ENCODE results near the gene MAB21L3.

MAB21L3 gene

GRCh38 chr1:116161390-116161789 lies 50.2 kb downstream of the MAB21L3 start:
- H3K36me3 ChIP-seq (replicated peaks; ENCODE audit: insufficient read depth, low read length) = no peaks in the 10 kb centered on the region
- TF ChIP-seq CTCF (IDR thresholded peaks at IDR 0.05; ENCODE audit: low read length) (no peak), EZH2 (optimal IDR thresholded peaks at IDR 0.05; ENCODE audit: low read depth, low read length) (no peak), EZH2phosphoT487 (IDR thresholded peaks at IDR 0.05; ENCODE audit: low read length) (no peak)
- no peak overlapping the region for H2AFZ ChIP-seq (ENCODE audit: low read length)
- H3K27ac ChIP-seq (ENCODE audit: low read length) = no peak overlapping the region
- no peaks in the 10 kb centered on the region for H3K9me3 ChIP-seq (replicated peaks; ENCODE audit: insufficient read depth, low read length)
- H3K4me1 ChIP-seq (ENCODE audit: low read length) = no peaks in the 10 kb centered on the region
- no peaks in the 10 kb centered on the region for H3K9me2 ChIP-seq (replicated peaks; ENCODE audit: insufficient read depth, low read length)
- no peak overlapping the region for H3K9ac ChIP-seq (ENCODE audit: low read length)
- DNase-seq = no peak
- no peaks in the 10 kb centered on the region for H3F3A ChIP-seq (ENCODE audit: insufficient read depth, low read length)
- H3K4me3 ChIP-seq (ENCODE audit: low read length) = no peak overlapping the region
- H4K20me1 ChIP-seq (ENCODE audit: insufficient read depth, low read length) = no peaks in the 10 kb centered on the region
- H3K4me2 ChIP-seq (ENCODE audit: low read depth, low read length) = no peak overlapping the region
- H3K79me2 ChIP-seq (ENCODE audit: low read length) = no peaks in the 10 kb centered on the region
- no peaks in the 10 kb centered on the region for H3K27me3 ChIP-seq (replicated peaks; ENCODE audit: insufficient read depth, low read length)

GRCh38 chr1:116161877-116162390 lies 50.7 kb downstream of the MAB21L3 start:
- Histone ChIP-seq H3F3A (ENCODE audit: insufficient read depth, low read length) (no peaks in the 10 kb centered on the region), H3K4me1 (ENCODE audit: low read length) (no peaks in the 10 kb centered on the region), H3K4me3 (ENCODE audit: low read length) (no peak overlapping the region), H3K9me3 (replicated peaks; ENCODE audit: insufficient read depth, low read length) (no peaks in the 10 kb centered on the region), H3K36me3 (replicated peaks; ENCODE audit: insufficient read depth, low read length) (no peaks in the 10 kb centered on the region), H2AFZ (ENCODE audit: low read length) (no peak overlapping the region), H4K20me1 (ENCODE audit: insufficient read depth, low read length) (no peaks in the 10 kb centered on the region), H3K4me2 (ENCODE audit: low read depth, low read length) (no peak overlapping the region), H3K27ac (ENCODE audit: low read length) (no peak overlapping the region), H3K9me2 (replicated peaks; ENCODE audit: insufficient read depth, low read length) (no peaks in the 10 kb centered on the region), H3K27me3 (replicated peaks; ENCODE audit: insufficient read depth, low read length) (no peaks in the 10 kb centered on the region), H3K79me2 (ENCODE audit: low read length) (no peaks in the 10 kb centered on the region), H3K9ac (ENCODE audit: low read length) (no peak overlapping the region)
- no peak for TF ChIP-seq CTCF (IDR thresholded peaks at IDR 0.05; ENCODE audit: low read length)
- TF ChIP-seq EZH2phosphoT487 (IDR thresholded peaks at IDR 0.05; ENCODE audit: low read length) = no peak
- no peak for TF ChIP-seq EZH2 (optimal IDR thresholded peaks at IDR 0.05; ENCODE audit: low read depth, low read length)
- DNase-seq = no peak

GRCh38 chr1:116163533-116163932 lies 52.3 kb downstream of the MAB21L3 start:
- no peaks in the 10 kb centered on the region for H3K27me3 ChIP-seq (replicated peaks; ENCODE audit: insufficient read depth, low read length)
- no peak overlapping the region for H3K4me2 ChIP-seq (ENCODE audit: low read depth, low read length)
- no peaks in the 10 kb centered on the region for H3K4me1 ChIP-seq (ENCODE audit: low read length)
- no peak overlapping the region for H3K27ac ChIP-seq (ENCODE audit: low read length)
- H4K20me1 ChIP-seq (ENCODE audit: insufficient read depth, low read length) = no peaks in the 10 kb centered on the region
- H3K9ac ChIP-seq (ENCODE audit: low read length) = no peak overlapping the region
- H3K36me3 ChIP-seq (replicated peaks; ENCODE audit: insufficient read depth, low read length) = no peaks in the 10 kb centered on the region
- no peak for TF ChIP-seq EZH2 (optimal IDR thresholded peaks at IDR 0.05; ENCODE audit: low read depth, low read length)
- no peak for TF ChIP-seq CTCF (IDR thresholded peaks at IDR 0.05; ENCODE audit: low read length)
- no peak for TF ChIP-seq EZH2phosphoT487 (IDR thresholded peaks at IDR 0.05; ENCODE audit: low read length)
- H3K4me3 ChIP-seq (ENCODE audit: low read length) = no peak overlapping the region
- H3F3A ChIP-seq (ENCODE audit: insufficient read depth, low read length) = peaks cover under 1% of the 10 kb centered on the region; the same call in 1 of the 2 replicates
- H3K9me2 ChIP-seq (replicated peaks; ENCODE audit: insufficient read depth, low read length) = no peaks in the 10 kb centered on the region
- H3K79me2 ChIP-seq (ENCODE audit: low read length) = no peaks in the 10 kb centered on the region
- no peaks in the 10 kb centered on the region for H3K9me3 ChIP-seq (replicated peaks; ENCODE audit: insufficient read depth, low read length)
- H2AFZ ChIP-seq (ENCODE audit: low read length) = no peak overlapping the region
- no peak for DNase-seq

All from MM.1S (cell line).